Type B pancreatic cell (in vitro differentiated cells): ENCODE results near the gene SLC17A5. TPM values are rescaled to one million over a fixed set of nuclear protein-coding genes. Genes with fewer than 3 reads are reported as not detected.

Source experiments
- DNase-seq: peaks from one replicate; pipeline ENCODE4 v3.0.0; 2021; ENCODE audit warnings: mixed read lengths; ENCODE audit not compliant: unreplicated experiment; ENCODE audit errors: extremely low spot score
- H3K27ac Mint-ChIP-seq: 2 replicates; pipeline ENCODE4 v1.8.0; 2021; ENCODE audit warnings: mild to moderate bottlenecking, mixed read lengths
- H3K27me3 Mint-ChIP-seq: 2 replicates; pipeline ENCODE4 v1.8.0; 2021; ENCODE audit warnings: mixed read lengths
- H3K36me3 Mint-ChIP-seq: 2 replicates; pipeline ENCODE4 v1.8.0; 2021; ENCODE audit warnings: mixed read lengths
- H3K4me1 Mint-ChIP-seq: one replicate; pipeline ENCODE4 v1.8.0; 2021; ENCODE audit warnings: mixed read lengths; ENCODE audit not compliant: unreplicated experiment
- H3K4me3 Mint-ChIP-seq: 2 replicates; pipeline ENCODE4 v1.8.0; 2021; ENCODE audit warnings: mild to moderate bottlenecking, mixed read lengths
- H3K9me3 Mint-ChIP-seq: 2 replicates; pipeline ENCODE4 v1.8.0; 2021; ENCODE audit warnings: mixed read lengths
- total RNA-seq: library from RNA; stranded (reverse); gene quantifications from 2 replicates; pipeline ENCODE4 v1.2.1, GENCODE V29; 2021; ENCODE audit warnings: low replicate concordance
- TF ChIP-seq, protein P1 (sequence below): fragments of 200-600 bp; sonication (generic); conservative IDR thresholded peaks from 2 replicates; pipeline ENCODE4 v1.5.0; 2021; ENCODE audit warnings: antibody characterized with exemption, mild to moderate bottlenecking

SLC17A5 gene
- total RNA-seq, 1 donor from 2014 or later = 9.7 TPM

DNA sequence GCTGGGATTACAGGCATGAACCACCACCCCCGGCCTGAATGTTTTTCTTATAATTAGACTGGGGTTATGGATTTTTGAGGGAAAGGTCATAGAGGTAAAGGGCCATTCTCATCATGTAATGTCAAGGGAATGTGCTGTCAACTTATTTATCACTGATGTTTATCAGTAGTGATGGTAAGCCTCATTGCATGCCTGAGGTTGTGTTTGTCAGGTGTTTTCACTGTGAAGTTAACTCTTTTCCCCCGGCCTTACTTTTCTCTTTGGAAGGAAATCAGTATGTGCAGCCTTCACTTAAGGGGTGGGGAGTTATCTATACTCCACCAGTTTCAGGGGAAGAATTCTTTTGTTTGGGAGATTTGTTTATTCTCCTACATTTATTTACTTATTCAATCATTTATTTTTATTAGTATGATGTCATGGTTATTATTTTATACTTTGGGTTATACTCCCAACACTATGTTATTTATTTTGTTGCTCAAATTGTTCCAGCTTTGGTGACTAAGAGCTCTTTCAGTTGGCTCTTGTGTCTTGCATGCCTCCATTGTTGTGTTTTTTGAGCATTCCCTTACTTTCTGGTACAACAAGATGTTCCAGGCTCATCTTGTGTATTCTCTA, 2.8 kb upstream of the SLC17A5 start:
- DNase-seq = no peak
- Mint-ChIP-seq H3K4me3 (no peak overlapping the region), H3K27ac (peak overlapping the region; percentile 77), H3K4me1 (peaks cover 4% of the 10 kb centered on the region), H3K9me3 (no peaks in the 10 kb centered on the region), H3K27me3 (no peaks in the 10 kb centered on the region), H3K36me3 (no peaks in the 10 kb centered on the region)
- TF ChIP-seq, protein P1, sequence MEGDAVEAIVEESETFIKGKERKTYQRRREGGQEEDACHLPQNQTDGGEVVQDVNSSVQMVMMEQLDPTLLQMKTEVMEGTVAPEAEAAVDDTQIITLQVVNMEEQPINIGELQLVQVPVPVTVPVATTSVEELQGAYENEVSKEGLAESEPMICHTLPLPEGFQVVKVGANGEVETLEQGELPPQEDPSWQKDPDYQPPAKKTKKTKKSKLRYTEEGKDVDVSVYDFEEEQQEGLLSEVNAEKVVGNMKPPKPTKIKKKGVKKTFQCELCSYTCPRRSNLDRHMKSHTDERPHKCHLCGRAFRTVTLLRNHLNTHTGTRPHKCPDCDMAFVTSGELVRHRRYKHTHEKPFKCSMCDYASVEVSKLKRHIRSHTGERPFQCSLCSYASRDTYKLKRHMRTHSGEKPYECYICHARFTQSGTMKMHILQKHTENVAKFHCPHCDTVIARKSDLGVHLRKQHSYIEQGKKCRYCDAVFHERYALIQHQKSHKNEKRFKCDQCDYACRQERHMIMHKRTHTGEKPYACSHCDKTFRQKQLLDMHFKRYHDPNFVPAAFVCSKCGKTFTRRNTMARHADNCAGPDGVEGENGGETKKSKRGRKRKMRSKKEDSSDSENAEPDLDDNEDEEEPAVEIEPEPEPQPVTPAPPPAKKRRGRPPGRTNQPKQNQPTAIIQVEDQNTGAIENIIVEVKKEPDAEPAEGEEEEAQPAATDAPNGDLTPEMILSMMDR = no peak

DNA sequence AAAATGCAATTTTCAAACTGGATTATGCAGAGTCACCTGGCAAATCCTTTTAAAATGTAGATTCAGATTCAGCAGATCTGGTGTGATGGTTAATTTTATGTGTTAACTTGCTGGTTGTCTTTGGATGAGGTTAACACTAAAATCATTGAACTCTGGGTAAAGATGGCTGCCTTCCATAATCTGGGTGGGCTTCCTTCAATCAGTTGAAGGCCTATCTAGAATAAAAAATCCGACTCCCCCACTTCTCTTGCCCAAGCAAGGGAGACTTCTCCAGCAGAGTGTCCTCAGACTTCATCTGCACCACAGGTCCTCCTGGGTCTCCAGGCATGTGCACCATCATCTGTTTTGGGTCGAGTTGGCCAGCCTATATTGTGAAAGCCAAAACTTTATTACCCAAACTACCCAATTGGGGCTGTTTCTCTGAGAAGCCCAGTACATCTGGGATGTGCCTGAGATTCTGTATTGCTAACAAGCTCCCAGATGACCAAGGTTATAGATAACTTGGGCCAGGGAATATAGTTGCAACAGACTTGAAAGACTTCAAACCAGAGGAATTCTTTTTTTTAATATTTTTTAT, 1.6 kb upstream of the SLC17A5 start:
- Mint-ChIP-seq H3K4me1 (peaks cover 4% of the 10 kb centered on the region), H3K36me3 (no peaks in the 10 kb centered on the region), H3K9me3 (no peaks in the 10 kb centered on the region), H3K27me3 (no peaks in the 10 kb centered on the region), H3K27ac (peak overlapping the region; percentile 74), H3K4me3 (peak overlapping the region; percentile 72)
- no peak for DNase-seq
- TF ChIP-seq, protein P1 = no peak

DNA sequence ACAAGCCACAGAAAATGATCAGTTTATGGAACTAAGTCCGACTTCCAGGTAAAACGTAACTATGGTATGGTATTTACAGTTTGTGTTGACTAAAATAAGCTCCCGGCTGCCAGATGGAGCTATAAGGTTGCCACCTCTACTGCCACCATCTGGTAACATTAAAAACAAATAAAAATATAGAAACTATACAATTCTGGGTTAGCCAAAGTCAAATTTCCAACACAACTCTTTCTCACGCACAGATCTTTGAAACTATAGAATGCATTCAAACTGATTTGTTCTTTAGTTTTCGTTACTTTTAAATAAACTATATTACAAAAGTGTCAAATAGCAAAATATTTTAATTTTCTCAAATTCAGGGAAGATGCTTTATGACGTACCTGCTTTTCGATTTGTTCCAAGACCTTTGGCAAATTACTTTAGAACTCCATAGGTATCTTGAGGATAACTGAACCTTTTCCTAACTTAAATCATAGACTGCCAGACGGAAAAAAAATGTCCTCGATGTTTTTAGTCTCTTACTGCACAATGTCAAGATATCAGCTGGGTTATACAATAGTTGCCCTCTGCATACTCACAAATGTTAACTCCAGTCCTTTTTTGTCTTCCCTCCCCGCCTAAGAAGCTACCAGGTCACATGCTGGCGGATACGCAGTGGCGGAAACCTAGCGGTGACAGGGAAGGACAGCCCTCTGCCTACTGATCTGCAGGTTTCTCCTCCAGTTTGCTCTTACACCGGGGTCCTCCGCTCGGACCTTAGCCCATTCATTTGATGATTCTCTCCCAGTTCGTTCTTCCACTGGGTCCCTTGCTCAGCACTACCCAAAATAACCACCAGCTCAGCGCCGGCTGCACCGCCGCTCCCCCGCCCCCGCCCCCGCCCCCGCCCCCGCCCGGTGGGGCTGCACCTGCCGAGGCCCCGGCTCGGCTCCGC, 888 bp downstream of the SLC17A5 start:
- Mint-ChIP-seq H3K4me1 (peaks cover 4% of the 10 kb centered on the region), H3K27ac (peak overlapping the region; percentile 89), H3K27me3 (no peaks in the 10 kb centered on the region), H3K36me3 (peaks cover 4% of the 10 kb centered on the region), H3K4me3 (peak overlapping the region; percentile 97), H3K9me3 (no peaks in the 10 kb centered on the region)
- DNase-seq = no peak
- TF ChIP-seq, protein P1 = peak; percentile 57

DNA sequence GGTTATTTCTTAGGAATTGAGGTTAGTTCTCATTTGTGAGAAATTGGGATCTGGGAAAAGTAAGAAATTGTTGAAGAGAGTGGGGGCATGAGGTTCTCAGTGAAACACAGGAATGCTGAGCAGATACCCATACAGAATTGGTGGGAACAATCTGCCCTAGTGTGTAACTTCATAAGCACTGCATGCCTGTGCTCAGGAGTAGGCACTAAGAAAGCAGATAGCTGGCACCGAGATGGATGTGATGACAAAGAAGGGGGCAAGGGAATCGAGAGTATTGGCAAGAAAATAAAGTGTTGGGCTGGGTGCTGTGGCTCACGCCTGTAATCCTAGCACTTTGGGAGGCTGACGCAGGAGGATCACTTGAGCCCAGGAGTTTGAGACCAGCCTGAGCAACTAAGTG, 4.0 kb downstream of the SLC17A5 start:
- H3K27ac Mint-ChIP-seq = no peak overlapping the region
- peaks cover 10% of the 10 kb centered on the region for H3K4me1 Mint-ChIP-seq
- H3K4me3 Mint-ChIP-seq = peak overlapping the region; percentile 24
- no peaks in the 10 kb centered on the region for H3K27me3 Mint-ChIP-seq
- H3K36me3 Mint-ChIP-seq = peaks cover 4% of the 10 kb centered on the region
- no peaks in the 10 kb centered on the region for H3K9me3 Mint-ChIP-seq
- TF ChIP-seq, protein P1 = no peak
- no peak for DNase-seq

DNA sequence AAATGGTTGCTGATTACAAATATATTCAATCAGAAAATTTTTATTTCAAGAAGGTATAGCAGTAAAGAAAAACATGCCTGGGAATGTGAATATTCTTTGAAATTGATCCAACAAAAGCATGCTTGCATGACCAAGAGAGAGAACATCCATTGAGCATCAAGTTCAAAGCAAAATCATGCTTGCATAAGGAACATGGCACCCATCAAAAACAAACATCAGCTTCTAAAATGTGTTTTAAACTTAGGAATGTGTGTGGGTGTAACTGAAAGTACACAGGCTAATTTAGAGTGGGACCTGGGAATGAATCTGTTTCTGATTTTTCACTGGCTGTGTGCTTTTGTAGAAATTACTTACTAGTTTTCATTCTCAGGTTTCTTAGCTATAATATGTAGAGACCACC, 5.6 kb downstream of the SLC17A5 start:
- Mint-ChIP-seq H3K4me3 (no peak overlapping the region), H3K4me1 (peaks cover 8% of the 10 kb centered on the region), H3K9me3 (no peaks in the 10 kb centered on the region), H3K27ac (no peak overlapping the region), H3K36me3 (peaks cover 4% of the 10 kb centered on the region), H3K27me3 (no peaks in the 10 kb centered on the region)
- DNase-seq = no peak
- TF ChIP-seq, protein P1 = no peak
